Measurements from ENCODE around the gene TELO2.

The TELO2 gene

GRCh38 chr16:1535391-1536291 lies 42.5 kb downstream of the TELO2 start:
- DNase-seq (ENCODE audit: low read depth in 2 of 2) = no peak

GRCh38 chr16:1536601-1537000 lies 43.4 kb downstream of the TELO2 start:
- no peak for DNase-seq (ENCODE audit: low read depth in 2 of 2)

- no peak for DNase-seq (ENCODE audit: low read depth in 2 of 2)
Observed at GRCh38 chr16:1537138-1537577, 44.0 kb downstream of the TELO2 start.

- DNase-seq (ENCODE audit: low read depth in 2 of 2) = no peak
Observed at GRCh38 chr16:1537763-1538289, 44.7 kb downstream of the TELO2 start.

GRCh38 chr16:1538804-1539520 lies 45.8 kb downstream of the TELO2 start:
- DNase-seq (ENCODE audit: low read depth in 2 of 2) = no peak

GRCh38 chr16:1539720-1540555 lies 46.8 kb downstream of the TELO2 start:
- DNase-seq (ENCODE audit: low read depth in 2 of 2) = no peak

- no peak for DNase-seq (ENCODE audit: low read depth in 2 of 2)
Observed at GRCh38 chr16:1540556-1540855, 47.3 kb downstream of the TELO2 start.

GRCh38 chr16:1541293-1542165 lies 48.4 kb downstream of the TELO2 start:
- DNase-seq (ENCODE audit: low read depth in 2 of 2) = no peak

GRCh38 chr16:1542166-1542500 lies 49.0 kb downstream of the TELO2 start:
- DNase-seq (ENCODE audit: low read depth in 2 of 2) = no peak

- DNase-seq (ENCODE audit: low read depth in 2 of 2) = no peak
Observed at GRCh38 chr16:1542533-1542932, 49.4 kb downstream of the TELO2 start.

- peak in 1 of 2 experiments; percentile 19 for DNase-seq (ENCODE audit: low read depth in 2 of 2)
Observed at GRCh38 chr16:1543085-1543896, 50.1 kb downstream of the TELO2 start.

- DNase-seq (ENCODE audit: low read depth in 2 of 2) = no peak
Observed at GRCh38 chr16:1545044-1546040, 52.2 kb downstream of the TELO2 start.

GRCh38 chr16:1546430-1546829 lies 53.3 kb downstream of the TELO2 start:
- DNase-seq (ENCODE audit: low read depth in 2 of 2) = no peak

GRCh38 chr16:1548233-1548632 lies 55.1 kb downstream of the TELO2 start:
- no peak for DNase-seq (ENCODE audit: low read depth in 2 of 2)

GRCh38 chr16:1548727-1549126 lies 55.6 kb downstream of the TELO2 start:
- no peak for DNase-seq (ENCODE audit: low read depth in 2 of 2)

GRCh38 chr16:1550069-1550468 lies 56.9 kb downstream of the TELO2 start:
- no peak for DNase-seq (ENCODE audit: low read depth in 2 of 2)

GRCh38 chr16:1550696-1551095 lies 57.5 kb downstream of the TELO2 start:
- no peak for DNase-seq (ENCODE audit: low read depth in 2 of 2)

GRCh38 chr16:1551166-1551565 lies 58.0 kb downstream of the TELO2 start:
- no peak for DNase-seq (ENCODE audit: low read depth in 2 of 2)

GRCh38 chr16:1552129-1552528 lies 59.0 kb downstream of the TELO2 start:
- no peak for DNase-seq (ENCODE audit: low read depth in 2 of 2)
